Endothelial cell of umbilical vein (primary cell): Measurements from ENCODE around the gene SNAPC2.

Experiments used
- CTCF ChIP-seq, 2 donors: IDR thresholded peaks; 1 replicate in 1 of 2; 2 replicates in 1 of 2; pipeline ENCODE4 v1.5.1; 2011; ENCODE audit warnings: low read length in 2 of 2, mild to moderate bottlenecking in 2 of 2, moderate library complexity in 2 of 2, control low read depth in 1 of 2, inconsistent platforms in 1 of 2, low read depth in 1 of 2; ENCODE audit not compliant: insufficient read depth in 1 of 2; ENCODE audit errors: extremely low read depth in 1 of 2
- MYC ChIP-seq: IDR thresholded peaks from one replicate; pipeline ENCODE4 v1.6.1; 2011; ENCODE audit warnings: mild to moderate bottlenecking, low read depth, low read length
- POLR2A ChIP-seq: IDR thresholded peaks from 2 replicates; pipeline ENCODE4 v1.6.1; 2012; ENCODE audit warnings: low read depth, mild to moderate bottlenecking, control low read depth, low read length

- TF ChIP-seq CTCF (IDR thresholded peaks at IDR 0.05; ENCODE audit: extremely low read depth in 1 of 2, insufficient read depth in 1 of 2, low read depth in 1 of 2, low read length in 2 of 2) (no peak), POLR2A (no peak), MYC (no peak)
Measured at GRCh38 chr19:7923295-7924191, 3.4 kb downstream of the SNAPC2 start.
